ENCODE results near the gene PTPN22.

GRCh38 chr1:113811156-113811887, 60.2 kb downstream of the PTPN22 start:
- TF ChIP-seq CREM (IDR thresholded peaks at IDR 0.05; ENCODE audit: low read depth) = no peak
- no peak for TF ChIP-seq CTCF (IDR thresholded peaks at IDR 0.05 in 2 of 3, conservative IDR thresholded peaks at IDR 0.05 in 1 of 3; ENCODE audit: insufficient read depth in 2 of 3, low read depth in 1 of 3, low read length in 3 of 3)
- TF ChIP-seq RAD21 (CRISPR knock-in tag; conservative IDR thresholded peaks at IDR 0.05 in 1 of 2, IDR thresholded peaks at IDR 0.05 in 1 of 2) = no peak
- TF ChIP-seq ZBTB1 (CRISPR knock-in tag; IDR thresholded peaks at IDR 0.05; ENCODE audit: borderline replicate concordance, low read depth) = 0 out of 2 replicates have a peak, but pooled peaks have one; percentile 22
- no peak for TF ChIP-seq EP300 (IDR thresholded peaks at IDR 0.05; ENCODE audit: low read length)

All from K562 (cell line).